Mesendoderm (in vitro differentiated cells): ENCODE measurements around the gene PMPCA.

Experiments
- DNase-seq: peaks from one replicate; pipeline ENCODE4 v3.0.0; 2013
- H2AK5ac ChIP-seq: 2 replicates; pipeline ENCODE4 v1.6.1; 2013; ENCODE audit warnings: low read length, inconsistent platforms
- H2BK120ac ChIP-seq: 2 replicates; pipeline ENCODE4 v1.6.1; 2013; ENCODE audit warnings: low read depth, mild to moderate bottlenecking, low read length, moderate library complexity, mixed read lengths
- H2BK15ac ChIP-seq: replicated peaks from 2 replicates; pipeline ENCODE4 v1.6.1; 2013; ENCODE audit warnings: low read depth, mild to moderate bottlenecking, moderate library complexity
- H2BK5ac ChIP-seq: 2 replicates; pipeline ENCODE4 v1.6.1; 2013; ENCODE audit warnings: low read length, inconsistent platforms
- H3K18ac ChIP-seq: 2 replicates; pipeline ENCODE4 v1.6.1; 2013; ENCODE audit warnings: mild to moderate bottlenecking, low read length, mixed read lengths
- H3K23ac ChIP-seq: one replicate; pipeline ENCODE4 v1.6.1; 2013; ENCODE audit warnings: low read length
- H3K27ac ChIP-seq: 2 replicates; pipeline ENCODE4 v1.5.1; 2013; ENCODE audit warnings: low read depth, mild to moderate bottlenecking, inconsistent platforms, low read length, moderate library complexity
- H3K27me3 ChIP-seq: 2 replicates; pipeline ENCODE4 v1.6.1; 2013; ENCODE audit warnings: low read length, control low read depth, mild to moderate bottlenecking, inconsistent platforms; ENCODE audit not compliant: insufficient read depth, poor library complexity
- H3K36me3 ChIP-seq: 2 replicates; pipeline ENCODE4 v1.6.1; 2013; ENCODE audit warnings: low read length, inconsistent platforms; ENCODE audit not compliant: control insufficient read depth, insufficient read depth
- H3K4ac ChIP-seq: one replicate; pipeline ENCODE4 v1.6.1; 2013; ENCODE audit warnings: low read depth, mild to moderate bottlenecking, low read length, moderate library complexity
- H3K4me1 ChIP-seq: 2 replicates; pipeline ENCODE4 v1.6.1; 2013; ENCODE audit warnings: low read depth, low read length, inconsistent platforms; ENCODE audit not compliant: control insufficient read depth
- H3K4me2 ChIP-seq: 2 replicates; pipeline ENCODE4 v1.6.1; 2013; ENCODE audit warnings: low read length
- H3K4me3 ChIP-seq: 2 replicates; pipeline ENCODE4 v1.5.1; 2013; ENCODE audit warnings: mild to moderate bottlenecking, low read length
- H3K56ac ChIP-seq: one replicate; pipeline ENCODE4 v1.6.1; 2013; ENCODE audit warnings: low read length
- H3K79me1 ChIP-seq: 2 replicates; pipeline ENCODE4 v1.6.1; 2013; ENCODE audit warnings: low read length, inconsistent platforms
- H3K79me2 ChIP-seq: 2 replicates; pipeline ENCODE4 v1.6.1; 2013; ENCODE audit warnings: mild to moderate bottlenecking, low read length; ENCODE audit not compliant: control insufficient read depth, insufficient read depth
- H3K9ac ChIP-seq: 2 replicates; pipeline ENCODE4 v1.6.1; 2013; ENCODE audit warnings: low read length, inconsistent platforms
- H4K5ac ChIP-seq: one replicate; pipeline ENCODE4 v1.6.1; 2013; ENCODE audit warnings: low read length
- H4K8ac ChIP-seq: one replicate; pipeline ENCODE4 v1.6.1; 2013; ENCODE audit warnings: low read depth, mild to moderate bottlenecking, control low read depth, low read length, moderate library complexity
- WGBS: extraction: QIAGEN DNeasy Blood & Tissue Kit; methylation state at CpG from one replicate; pipeline ENCODE4 v1.1.7; 2013; ENCODE audit warnings: low lambda C conversion rate, missing lambda C conversion rate; ENCODE audit not compliant: insufficient coverage; ENCODE audit errors: extremely low coverage; 5-methylcytosine and 5-hydroxymethylcytosine counted together

Gene PMPCA

DNA sequence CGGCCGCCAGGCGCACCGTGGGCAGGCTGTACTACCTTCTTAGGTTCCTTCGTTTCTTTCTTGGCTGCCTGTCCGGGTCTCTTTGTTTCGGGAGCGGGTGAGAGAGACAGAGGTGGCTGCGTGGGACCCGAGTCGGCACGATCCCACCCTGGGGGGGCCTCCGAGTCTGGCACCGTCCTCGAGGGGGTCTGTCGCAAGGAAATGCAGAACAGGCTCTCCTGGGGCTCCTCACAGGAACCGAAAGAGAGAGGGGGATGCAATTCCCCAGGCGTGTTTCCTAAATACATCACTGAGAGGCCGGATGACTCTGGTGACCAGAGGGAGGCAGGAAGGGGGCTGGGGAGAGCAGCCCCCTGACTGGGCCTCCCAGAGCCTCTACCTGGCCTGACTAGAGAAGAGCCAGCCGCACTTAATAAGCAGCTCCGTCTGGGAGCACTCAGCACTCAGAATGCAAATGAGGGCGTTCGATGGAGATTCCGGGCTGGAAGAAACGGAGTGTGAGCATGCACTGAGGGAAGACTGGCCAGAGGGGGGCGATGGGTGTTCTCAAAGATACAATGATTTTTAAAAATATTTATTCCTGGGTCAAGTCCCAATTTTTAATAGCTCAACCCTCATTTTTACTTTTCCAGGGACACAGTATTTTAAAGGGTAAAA, 40.9 kb downstream of the PMPCA start:
- no peak overlapping the region for H3K27ac ChIP-seq
- H3K79me1 ChIP-seq = no peaks in the 10 kb centered on the region
- no peak overlapping the region for H3K56ac ChIP-seq
- H3K23ac ChIP-seq = no peak overlapping the region
- H3K18ac ChIP-seq = no peak overlapping the region
- no peak overlapping the region for H3K9ac ChIP-seq
- no peak overlapping the region for H3K4ac ChIP-seq
- no CpG with 5 or more reads among the region's 26 CpGs for WGBS
- DNase-seq = peak; percentile 10
- no peaks in the 10 kb centered on the region for H3K4me1 ChIP-seq
- H2BK15ac ChIP-seq = no peak overlapping the region
- no peak overlapping the region for H2AK5ac ChIP-seq
- H3K36me3 ChIP-seq = peaks cover 32% of the 10 kb centered on the region
- H3K27me3 ChIP-seq = no peaks in the 10 kb centered on the region
- no peak overlapping the region for H4K5ac ChIP-seq
- H2BK5ac ChIP-seq = no peak overlapping the region
- H4K8ac ChIP-seq = no peak overlapping the region
- no peak overlapping the region for H3K4me2 ChIP-seq
- no peak overlapping the region for H3K4me3 ChIP-seq
- H3K79me2 ChIP-seq = no peaks in the 10 kb centered on the region
- H2BK120ac ChIP-seq = no peak overlapping the region

- no peak overlapping the region for H3K4me2 ChIP-seq
- H3K56ac ChIP-seq = no peak overlapping the region
- DNase-seq = no peak
- no peaks in the 10 kb centered on the region for H3K4me1 ChIP-seq
- no peaks in the 10 kb centered on the region for H3K79me1 ChIP-seq
- H3K4me3 ChIP-seq = no peak overlapping the region
- no peak overlapping the region for H3K9ac ChIP-seq
- H3K18ac ChIP-seq = no peak overlapping the region
- no peak overlapping the region for H4K8ac ChIP-seq
- H2AK5ac ChIP-seq = no peak overlapping the region
- no CpG with 5 or more reads among the region's 11 CpGs for WGBS
- H3K23ac ChIP-seq = no peak overlapping the region
- H3K27ac ChIP-seq = no peak overlapping the region
- H2BK5ac ChIP-seq = no peak overlapping the region
- H2BK120ac ChIP-seq = no peak overlapping the region
- H3K27me3 ChIP-seq = no peaks in the 10 kb centered on the region
- no peak overlapping the region for H2BK15ac ChIP-seq
- H3K79me2 ChIP-seq = no peaks in the 10 kb centered on the region
- H3K4ac ChIP-seq = no peak overlapping the region
- peaks cover 25% of the 10 kb centered on the region for H3K36me3 ChIP-seq
- no peak overlapping the region for H4K5ac ChIP-seq
Measured at GRCh38 chr9:136453326-136453725, 42.9 kb downstream of the PMPCA start.

GRCh38 chr9:136454026-136454796, 43.8 kb downstream of the PMPCA start:
- no peak overlapping the region for H3K18ac ChIP-seq
- no peak overlapping the region for H3K4me2 ChIP-seq
- H2BK5ac ChIP-seq = no peak overlapping the region
- no peak overlapping the region for H3K56ac ChIP-seq
- no peaks in the 10 kb centered on the region for H3K4me1 ChIP-seq
- H3K27ac ChIP-seq = no peak overlapping the region
- peaks cover 29% of the 10 kb centered on the region for H3K36me3 ChIP-seq
- no peak overlapping the region for H4K8ac ChIP-seq
- H3K27me3 ChIP-seq = no peaks in the 10 kb centered on the region
- no peak overlapping the region for H2BK120ac ChIP-seq
- DNase-seq = no peak
- no CpG with 5 or more reads among the region's 25 CpGs for WGBS
- H4K5ac ChIP-seq = no peak overlapping the region
- H3K9ac ChIP-seq = no peak overlapping the region
- no peak overlapping the region for H3K4ac ChIP-seq
- no peaks in the 10 kb centered on the region for H3K79me2 ChIP-seq
- H3K79me1 ChIP-seq = no peaks in the 10 kb centered on the region
- H2BK15ac ChIP-seq = no peak overlapping the region
- H2AK5ac ChIP-seq = no peak overlapping the region
- no peak overlapping the region for H3K4me3 ChIP-seq
- no peak overlapping the region for H3K23ac ChIP-seq

DNA sequence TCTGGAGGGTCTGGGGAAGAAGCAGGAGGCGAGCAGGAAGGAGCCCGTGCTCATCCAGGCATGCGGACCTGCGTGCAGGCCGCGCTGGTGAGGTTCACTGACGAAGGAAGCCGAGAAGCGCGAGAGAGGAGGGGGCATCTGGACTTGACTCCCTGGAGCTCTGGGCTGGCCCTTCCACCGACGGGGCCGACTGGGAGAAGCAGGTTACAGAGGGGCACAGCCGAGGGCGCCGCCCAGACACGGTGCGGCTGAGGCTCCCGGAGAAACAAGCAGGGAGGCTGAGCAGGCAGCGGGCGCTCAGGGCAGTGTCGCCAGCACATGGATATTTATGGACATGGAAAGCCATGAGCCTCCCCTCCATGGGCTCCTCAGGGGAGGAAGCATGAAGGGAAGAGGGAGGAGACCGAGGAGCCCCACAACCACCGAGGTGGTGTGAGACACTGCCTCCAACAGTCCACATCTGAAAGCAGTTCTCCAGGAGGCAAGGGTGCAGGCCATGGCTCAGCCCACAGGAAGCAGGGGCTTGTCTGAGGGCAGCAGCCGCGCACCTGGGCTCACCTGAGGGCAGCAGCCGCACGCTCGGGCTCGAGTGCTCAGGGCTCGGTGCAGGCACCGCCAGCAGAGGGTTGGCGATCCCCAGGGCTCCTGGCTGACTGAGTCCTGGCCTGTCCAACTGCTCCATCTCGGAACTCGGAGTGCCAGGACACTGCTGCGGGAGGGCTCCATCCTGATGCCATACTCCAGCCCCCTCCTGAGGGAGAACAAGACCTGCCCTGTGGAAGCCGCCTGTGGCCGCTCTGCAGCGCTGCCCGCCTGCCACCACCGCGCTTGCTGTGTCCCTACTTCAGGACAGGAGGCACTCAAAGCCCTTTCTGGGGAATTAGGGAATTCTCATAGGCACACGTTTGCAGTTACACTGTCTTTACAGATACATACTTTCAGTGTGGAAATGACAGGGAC, 44.9 kb downstream of the PMPCA start:
- H3K18ac ChIP-seq = no peak overlapping the region
- no peak overlapping the region for H3K9ac ChIP-seq
- no peak overlapping the region for H2AK5ac ChIP-seq
- H4K5ac ChIP-seq = no peak overlapping the region
- no peak for DNase-seq
- H3K27ac ChIP-seq = no peak overlapping the region
- no peak overlapping the region for H2BK120ac ChIP-seq
- H2BK5ac ChIP-seq = no peak overlapping the region
- WGBS = no CpG with 5 or more reads among the region's 43 CpGs
- H3K4me1 ChIP-seq = no peaks in the 10 kb centered on the region
- no peaks in the 10 kb centered on the region for H3K79me2 ChIP-seq
- H3K4me2 ChIP-seq = no peak overlapping the region
- no peak overlapping the region for H3K4ac ChIP-seq
- no peak overlapping the region for H3K23ac ChIP-seq
- H3K27me3 ChIP-seq = no peaks in the 10 kb centered on the region
- no peaks in the 10 kb centered on the region for H3K79me1 ChIP-seq
- H3K4me3 ChIP-seq = no peak overlapping the region
- H4K8ac ChIP-seq = no peak overlapping the region
- H2BK15ac ChIP-seq = no peak overlapping the region
- peaks cover 29% of the 10 kb centered on the region for H3K36me3 ChIP-seq
- H3K56ac ChIP-seq = no peak overlapping the region

DNA sequence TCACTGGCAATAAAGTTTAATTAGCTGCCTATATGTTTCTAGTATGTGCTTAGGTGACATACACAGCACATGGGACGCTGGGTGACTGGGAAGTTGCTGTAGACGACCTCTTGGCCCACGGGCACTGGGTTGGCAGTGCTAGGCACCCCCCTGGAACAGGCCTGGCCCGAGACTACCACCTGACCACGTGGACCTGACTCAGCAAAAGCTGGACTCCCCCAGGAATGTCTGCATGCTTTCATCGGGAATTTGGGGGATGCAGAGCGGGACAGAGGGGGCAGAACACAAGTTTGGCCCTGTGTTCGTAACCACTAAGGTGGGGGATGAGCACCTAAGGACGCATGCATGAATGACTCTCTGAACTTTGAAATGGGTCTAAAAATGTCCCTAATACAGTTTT, 45.8 kb downstream of the PMPCA start:
- Histone ChIP-seq H4K8ac (no peak overlapping the region), H2BK5ac (no peak overlapping the region), H3K9ac (no peak overlapping the region), H2BK15ac (no peak overlapping the region), H3K4me1 (no peaks in the 10 kb centered on the region), H2AK5ac (no peak overlapping the region), H3K27ac (no peak overlapping the region), H3K23ac (no peak overlapping the region), H3K4ac (no peak overlapping the region), H3K4me2 (no peak overlapping the region), H3K4me3 (no peak overlapping the region), H3K79me1 (no peaks in the 10 kb centered on the region), H3K56ac (no peak overlapping the region), H3K36me3 (peaks cover 25% of the 10 kb centered on the region), H2BK120ac (no peak overlapping the region), H3K27me3 (no peaks in the 10 kb centered on the region), H3K79me2 (no peaks in the 10 kb centered on the region), H4K5ac (no peak overlapping the region), H3K18ac (no peak overlapping the region)
- DNase-seq = no peak
- WGBS = no CpG with 5 or more reads among the region's 9 CpGs
